Keratinocyte (primary cell): Measurements from ENCODE around the gene GPR146. TPM values are rescaled to one million over a fixed set of nuclear protein-coding genes. Genes with fewer than 3 reads are reported as not detected.
A peak's percentile ranks its signal among the peaks of the same experiment; 100 is the strongest.

Source experiments
- DNase-seq: peaks from one replicate; pipeline ENCODE4 v3.0.0-alpha.2; 2011; ENCODE audit warnings: low read depth, missing footprints, low spot score
- FAIRE-seq: peaks from 2 replicates; lab custom pipeline; 2011; peaks lifted over from hg19 to GRCh38; lab: Jason Lieb, UNC
- H2AFZ ChIP-seq: 2 replicates; pipeline ENCODE4 v1.6.0; 2012; ENCODE audit warnings: low read length, control low read depth, inconsistent platforms; ENCODE audit not compliant: control insufficient read depth
- H3K27ac ChIP-seq: 2 replicates; pipeline ENCODE4 v1.5.1; 2011; ENCODE audit warnings: low read length; ENCODE audit not compliant: control insufficient read depth, insufficient read depth
- H3K27me3 ChIP-seq: 3 replicates; pipeline ENCODE4 v1.6.0; 2011; ENCODE audit warnings: low read length; ENCODE audit not compliant: control insufficient read depth, insufficient read depth; ENCODE audit errors: extremely low read depth
- H3K36me3 ChIP-seq, 2 experiments: 2 replicates in 1 of 2; 3 replicates in 1 of 2; pipeline ENCODE4 v1.5.1; 2011; ENCODE audit warnings: low read length in 2 of 2, mild to moderate bottlenecking in 1 of 2; ENCODE audit not compliant: control insufficient read depth in 2 of 2, insufficient read depth in 2 of 2; ENCODE audit errors: extremely low read depth in 1 of 2
- H3K4me1 ChIP-seq: 3 replicates; pipeline ENCODE4 v1.5.1; 2011; ENCODE audit warnings: low read length; ENCODE audit not compliant: control insufficient read depth, insufficient read depth; ENCODE audit errors: extremely low read depth
- H3K4me2 ChIP-seq: 3 replicates; pipeline ENCODE4 v1.6.0; 2011; ENCODE audit warnings: low read depth, low read length; ENCODE audit not compliant: control insufficient read depth, insufficient read depth; ENCODE audit errors: extremely low read depth
- H3K4me3 ChIP-seq, 3 experiments: fragments of 200-600 bp in 1 of 3; sonication (generic) in 1 of 3; 2 replicates in 2 of 3; 3 replicates in 1 of 3; pipeline ENCODE4 v1.5.1; 2011 to 2016; ENCODE audit warnings: low read length in 3 of 3, mild to moderate bottlenecking in 3 of 3, control low read depth in 2 of 3, inconsistent platforms in 1 of 3, low read depth in 1 of 3, mixed read lengths in 1 of 3, mixed run types in 1 of 3, moderate library complexity in 1 of 3; ENCODE audit not compliant: control insufficient read depth in 2 of 3, insufficient read depth in 2 of 3; ENCODE audit errors: extremely low read depth in 1 of 3
- H3K79me2 ChIP-seq: 2 replicates; pipeline ENCODE4 v1.6.0; 2012; ENCODE audit warnings: low read length; ENCODE audit not compliant: control insufficient read depth, insufficient read depth
- H3K9ac ChIP-seq: 3 replicates; pipeline ENCODE4 v1.6.0; 2011; ENCODE audit warnings: low read length; ENCODE audit not compliant: control insufficient read depth, insufficient read depth; ENCODE audit errors: extremely low read depth
- H3K9me1 ChIP-seq: 3 replicates; pipeline ENCODE4 v1.6.0; 2011; ENCODE audit warnings: low read length; ENCODE audit not compliant: control insufficient read depth, insufficient read depth; ENCODE audit errors: extremely low read depth
- H3K9me3 ChIP-seq: 2 replicates; pipeline ENCODE4 v1.5.1; 2012; ENCODE audit warnings: low read depth, low read length; ENCODE audit not compliant: control insufficient read depth
- H4K20me1 ChIP-seq: 3 replicates; pipeline ENCODE4 v1.6.0; 2011; ENCODE audit warnings: low read length; ENCODE audit not compliant: control insufficient read depth, insufficient read depth; ENCODE audit errors: extremely low read depth
- CTCF ChIP-seq, 3 experiments: IDR thresholded peaks in 1 of 3; conservative IDR thresholded peaks in 1 of 3; optimal IDR thresholded peaks in 1 of 3; 2 replicates in 2 of 3; 3 replicates in 1 of 3; pipeline versions ENCODE3 to v1.5.1; 2011; ENCODE audit warnings: low read length in 3 of 3, mild to moderate bottlenecking in 3 of 3, moderate library complexity in 2 of 3, control low read depth in 1 of 3, inconsistent platforms in 1 of 3; ENCODE audit not compliant: insufficient read depth in 2 of 3; ENCODE audit errors: extremely low read depth in 1 of 3
- EZH2 ChIP-seq: IDR thresholded peaks from one replicate; pipeline ENCODE4 v1.6.1; 2012; ENCODE audit warnings: inconsistent platforms, mild to moderate bottlenecking, low read length, moderate library complexity
- dilution Hi-C: fragments of 300-500 bp; cut with MboI; formaldehyde crosslinking; loops from one replicate; pipeline ENCODE4 v1.7.0; 2020; ENCODE audit warnings: low sequenced_read_pairs; ENCODE audit not compliant: extremely low pct_ligation_motif_present
- polyA plus RNA-seq, 5 experiments: library from polyadenylated mRNA; depleted of rRNA in 3 of 5; stranded (reverse) in 3 of 5; stranded (forward) in 1 of 5; unstranded in 1 of 5; fragments of >200 nt; gene quantifications; 1 replicate in 1 of 5; 2 replicates in 3 of 5; 3 replicates in 1 of 5; pipeline versions ENCODE4 v1.2.1 to v1.2.3, GENCODE V29; 2011 to 2012; ENCODE audit warnings: missing spikeins in 2 of 5, low read depth in 1 of 5, low replicate concordance in 1 of 5

Gene GPR146
- polyA plus RNA-seq, 1 donor (not counting 4 experiments of a cell fraction or from before 2014, with no cell fraction given): 0.13 TPM

- no peak overlapping the region for H2AFZ ChIP-seq
- no peak overlapping the region for H3K4me3 ChIP-seq
- H3K9me1 ChIP-seq: no peaks in the 10 kb centered on the region
- H3K27me3 ChIP-seq: no peaks in the 10 kb centered on the region
- no peak overlapping the region for H3K9ac ChIP-seq
- dilution Hi-C loops: no loop called here
- H3K9me3 ChIP-seq: no peaks in the 10 kb centered on the region
- H3K79me2 ChIP-seq: peaks cover 13% of the 10 kb centered on the region
- no peak for FAIRE-seq
- DNase-seq: no peak
- peak overlapping the region; percentile 72 for H3K4me2 ChIP-seq
- H4K20me1 ChIP-seq: peaks cover 12% of the 10 kb centered on the region
- no peak overlapping the region for H3K27ac ChIP-seq
- TF ChIP-seq CTCF (optimal IDR thresholded peaks at IDR 0.05 in 1 of 3, IDR thresholded peaks at IDR 0.05 in 1 of 3, conservative IDR thresholded peaks at IDR 0.05 in 1 of 3; ENCODE audit: extremely low read depth in 1 of 3, insufficient read depth in 2 of 3, low read length in 3 of 3) (no peak), EZH2 (no peak)
- no peaks in the 10 kb centered on the region for H3K36me3 ChIP-seq
- peaks cover 13% of the 10 kb centered on the region for H3K4me1 ChIP-seq
Observed at GRCh38 chr7:1045069-1046063, 1.0 kb downstream of the GPR146 start.

- DNase-seq: no peak
- no peak overlapping the region for H3K27ac ChIP-seq
Observed at GRCh38 chr7:1046722-1047679, 2.7 kb downstream of the GPR146 start.

More at GRCh38 chr7:1046722-1047679, 2.7 kb downstream of the GPR146 start:
- peaks cover 12% of the 10 kb centered on the region for H4K20me1 ChIP-seq
- FAIRE-seq: no peak
- H3K9me3 ChIP-seq: no peaks in the 10 kb centered on the region
- no peaks in the 10 kb centered on the region for H3K9me1 ChIP-seq
- peaks cover 13% of the 10 kb centered on the region for H3K4me1 ChIP-seq
- TF ChIP-seq EZH2 (no peak), CTCF (optimal IDR thresholded peaks at IDR 0.05 in 1 of 3, IDR thresholded peaks at IDR 0.05 in 1 of 3, conservative IDR thresholded peaks at IDR 0.05 in 1 of 3; ENCODE audit: extremely low read depth in 1 of 3, insufficient read depth in 2 of 3, low read length in 3 of 3) (no peak)
- H3K36me3 ChIP-seq: no peaks in the 10 kb centered on the region
- no peaks in the 10 kb centered on the region for H3K27me3 ChIP-seq
- no peak overlapping the region for H3K4me2 ChIP-seq
- H3K4me3 ChIP-seq: no peak overlapping the region
- H2AFZ ChIP-seq: no peak overlapping the region
- peaks cover 4% of the 10 kb centered on the region for H3K79me2 ChIP-seq
- no peak overlapping the region for H3K9ac ChIP-seq
- dilution Hi-C loops: no loop called here
